NCI-H2171 (cell line): ENCODE data around the gene FBRS.
"Not testable (repeated sequence)": the region's sequence is repeated elsewhere in the genome, so short reads cannot be mapped to it uniquely, and the experiment has no call there.

Experiments used
- DNase-seq: peaks from one replicate; lab custom pipeline; 2025; lab: John Stamatoyannopoulos, UW

The FBRS gene

DNA sequence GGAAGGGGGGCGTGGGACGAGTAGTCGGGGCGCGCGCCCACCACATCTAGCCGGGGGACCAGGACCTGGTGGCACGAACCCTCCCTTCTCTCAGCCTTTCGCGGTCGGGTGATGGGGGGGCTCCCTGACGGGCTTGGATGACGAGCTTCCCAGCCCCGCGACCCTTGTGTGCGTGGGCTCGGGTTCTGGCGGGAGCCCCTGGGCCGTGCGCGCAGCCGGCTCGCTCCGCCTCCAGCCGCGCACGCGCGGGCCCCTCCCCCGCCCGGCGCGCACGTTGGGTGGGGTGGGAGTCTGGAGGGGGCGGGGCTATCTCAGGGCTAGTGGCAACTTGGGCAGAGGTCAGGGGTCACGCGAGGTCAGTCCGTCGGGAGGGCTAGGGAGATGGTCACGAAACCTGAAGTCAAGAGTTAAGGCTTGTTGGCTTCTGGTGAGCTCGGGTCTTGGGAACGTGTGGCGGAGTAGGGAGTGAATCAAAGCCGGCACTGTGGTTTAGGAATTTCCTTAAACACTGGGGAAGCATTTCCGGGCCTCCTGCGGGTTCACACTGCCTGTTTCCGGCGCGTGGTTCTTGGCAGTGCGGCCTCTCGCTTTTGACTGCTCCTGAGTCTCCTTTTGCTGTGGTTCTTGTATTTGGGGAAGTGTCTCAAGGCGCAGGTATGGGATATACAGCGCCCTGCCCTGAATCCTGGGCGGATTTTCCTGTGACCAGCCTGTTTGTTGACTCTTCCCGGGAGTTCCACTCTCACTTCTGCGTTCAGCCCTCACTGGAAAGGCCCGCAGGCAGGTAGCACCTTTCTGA is 40.8 kb downstream of the FBRS start, which contains the start of gene SRCAP:
TSS of gene SRCAP (plus strand) at position 356 of the 799 bp plus-strand sequence. CDS start 1,654 bp downstream, outside the sequence.
- peak; percentile 86 for DNase-seq

DNA sequence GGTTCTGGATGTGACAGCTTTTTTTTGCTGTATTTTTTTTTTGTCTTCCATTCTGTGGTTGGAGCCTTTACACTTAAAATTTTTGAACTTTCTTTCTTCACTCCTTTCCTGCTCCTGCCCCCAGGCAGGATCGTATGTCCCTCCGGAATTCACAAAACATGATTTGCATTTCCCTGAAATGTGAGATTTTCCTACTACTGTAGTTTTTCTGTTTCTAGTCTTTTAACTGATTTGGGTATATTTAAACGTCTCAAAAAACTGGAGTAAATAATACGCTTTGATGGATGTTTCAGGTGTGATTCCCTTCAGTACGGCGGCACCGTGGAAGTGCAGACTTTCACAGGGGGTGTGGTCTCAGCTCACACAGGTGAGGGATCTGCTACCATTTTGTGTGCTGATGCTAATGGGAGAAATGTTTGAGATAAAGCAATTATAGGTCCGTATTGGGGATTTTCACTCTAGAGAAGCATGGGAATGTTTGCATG is 41.4 kb downstream of the FBRS start:
- DNase-seq = no peak

DNA sequence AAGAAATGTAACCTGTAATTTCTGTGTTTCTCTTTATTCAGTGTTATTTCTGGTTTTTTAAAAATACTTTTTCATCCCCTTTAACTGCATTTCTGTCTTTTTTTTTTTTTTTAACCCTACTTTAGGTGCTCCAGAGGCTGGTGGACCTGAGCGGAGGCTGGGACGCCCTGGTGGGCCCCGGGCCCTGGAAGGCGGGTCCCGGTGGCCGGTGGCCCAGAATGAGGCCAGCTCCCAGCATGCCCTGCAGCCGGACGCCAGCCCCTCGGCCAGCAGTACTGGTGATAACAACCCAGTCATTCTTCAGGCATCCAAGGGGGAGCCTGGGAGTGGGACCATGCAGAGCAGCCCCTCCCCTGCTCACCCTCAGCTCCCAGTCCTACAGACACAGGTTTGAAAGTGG is 42.3 kb downstream of the FBRS start:
- no peak for DNase-seq

DNA sequence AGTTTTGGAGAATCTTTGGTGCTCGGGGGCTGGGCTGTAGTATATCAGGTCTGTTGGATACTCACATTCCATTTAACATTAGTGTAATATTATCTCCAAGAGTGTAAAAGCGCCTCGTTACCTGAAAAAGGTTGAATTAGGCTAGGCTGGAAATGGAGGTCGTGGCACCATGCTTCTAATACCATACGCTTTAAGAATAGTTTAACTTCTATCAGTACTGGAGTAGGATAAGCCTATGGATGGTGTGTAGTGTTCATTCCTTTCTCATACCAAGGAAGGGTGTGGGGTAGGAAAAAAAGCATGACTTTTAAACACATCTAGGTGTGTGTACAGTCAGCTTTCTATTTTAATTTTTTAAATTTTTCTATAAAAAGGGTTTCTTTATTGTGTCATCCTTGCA is 42.7 kb downstream of the FBRS start:
- no peak for DNase-seq

DNA sequence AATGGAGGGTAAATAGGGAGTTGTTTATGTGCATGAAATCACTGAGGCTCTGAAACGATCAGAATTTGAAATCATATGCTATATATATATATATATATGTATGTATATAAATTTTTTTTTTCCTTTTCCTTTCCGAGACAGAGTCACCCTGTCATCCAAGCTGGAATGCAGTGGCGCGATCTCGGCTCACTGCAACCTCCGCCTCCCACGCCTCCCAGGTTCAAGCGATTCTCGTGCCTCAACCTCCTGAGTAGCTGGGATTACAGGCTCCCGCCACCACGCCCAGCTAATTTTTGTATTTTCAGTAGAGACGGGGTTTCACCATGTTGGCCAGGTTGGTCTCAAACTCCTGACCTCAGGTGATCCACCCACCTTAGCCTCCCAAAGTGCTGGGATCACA is 44.8 kb downstream of the FBRS start:
- DNase-seq = not testable (repeated sequence)

DNA sequence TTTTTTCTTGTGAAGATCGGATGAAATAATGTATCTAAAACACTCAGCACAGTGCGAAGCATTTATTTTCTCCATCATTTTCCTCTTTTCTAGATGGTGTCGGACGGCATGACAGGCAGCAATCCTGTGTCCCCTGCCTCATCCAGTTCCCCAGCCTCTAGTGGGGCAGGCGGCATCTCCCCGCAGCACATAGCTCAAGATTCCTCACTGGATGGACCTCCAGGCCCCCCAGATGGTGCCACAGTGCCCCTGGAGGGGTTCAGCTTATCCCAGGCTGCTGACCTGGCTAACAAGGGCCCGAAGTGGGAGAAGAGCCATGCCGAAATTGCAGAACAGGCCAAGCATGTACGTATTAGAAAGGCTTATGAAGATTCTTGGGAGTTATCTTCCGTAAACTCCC is 45.7 kb downstream of the FBRS start:
- no peak for DNase-seq

DNA sequence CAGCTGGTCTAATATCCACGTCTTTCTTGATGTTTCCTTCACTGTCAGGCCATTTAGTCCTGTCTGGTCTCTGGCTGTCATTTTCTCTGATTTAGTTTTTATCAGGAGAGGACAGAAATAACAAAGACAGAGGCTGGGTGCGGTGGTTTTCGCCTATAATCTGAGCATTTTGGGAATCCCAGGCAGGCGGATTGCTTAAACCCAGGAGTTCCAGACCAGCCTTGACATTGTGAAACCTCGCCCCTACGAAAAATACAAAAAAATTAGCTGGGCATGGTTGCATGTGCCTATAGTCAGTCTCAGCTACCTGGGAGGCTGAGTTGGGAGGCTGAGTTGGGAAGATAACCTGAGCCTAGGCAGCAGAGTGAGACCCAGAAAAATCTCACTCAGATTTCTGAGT is 47.8 kb downstream of the FBRS start:
- DNase-seq = no peak

DNA sequence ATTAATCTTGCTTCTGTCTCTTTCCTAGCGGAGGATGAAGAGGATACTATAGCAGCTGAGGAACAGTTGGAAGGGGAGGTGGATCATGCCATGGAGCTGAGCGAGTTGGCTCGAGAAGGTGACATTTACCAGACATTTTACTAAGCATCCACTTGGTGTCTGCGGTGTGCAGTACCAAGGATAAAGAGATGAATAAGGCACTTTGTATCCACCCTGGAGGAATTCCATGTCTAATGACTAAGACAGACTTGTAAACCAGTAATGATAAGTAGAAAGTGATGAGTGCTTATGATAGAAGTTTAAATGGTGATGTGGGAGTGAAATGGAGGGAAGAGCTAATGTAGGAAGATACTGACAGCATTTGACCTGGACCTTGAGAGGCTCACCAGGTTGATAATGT is 52.7 kb downstream of the FBRS start:
- DNase-seq = no peak

DNA sequence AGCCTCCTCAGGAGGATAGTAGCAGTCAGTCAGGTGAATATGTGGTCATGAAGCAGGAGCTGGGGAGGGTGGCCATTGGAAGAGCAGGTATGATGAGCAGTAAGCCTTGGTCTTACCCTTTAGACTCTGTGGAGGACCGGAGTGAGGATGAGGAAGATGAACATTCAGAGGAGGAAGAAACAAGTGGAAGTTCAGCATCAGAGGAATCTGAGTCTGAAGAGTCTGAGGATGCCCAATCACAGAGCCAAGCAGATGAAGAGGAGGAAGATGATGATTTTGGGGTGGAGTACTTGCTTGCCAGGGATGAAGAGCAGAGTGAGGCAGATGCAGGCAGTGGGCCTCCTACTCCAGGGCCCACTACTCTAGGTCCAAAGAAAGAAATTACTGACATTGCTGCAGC is 53.5 kb downstream of the FBRS start:
- DNase-seq = no peak

DNA sequence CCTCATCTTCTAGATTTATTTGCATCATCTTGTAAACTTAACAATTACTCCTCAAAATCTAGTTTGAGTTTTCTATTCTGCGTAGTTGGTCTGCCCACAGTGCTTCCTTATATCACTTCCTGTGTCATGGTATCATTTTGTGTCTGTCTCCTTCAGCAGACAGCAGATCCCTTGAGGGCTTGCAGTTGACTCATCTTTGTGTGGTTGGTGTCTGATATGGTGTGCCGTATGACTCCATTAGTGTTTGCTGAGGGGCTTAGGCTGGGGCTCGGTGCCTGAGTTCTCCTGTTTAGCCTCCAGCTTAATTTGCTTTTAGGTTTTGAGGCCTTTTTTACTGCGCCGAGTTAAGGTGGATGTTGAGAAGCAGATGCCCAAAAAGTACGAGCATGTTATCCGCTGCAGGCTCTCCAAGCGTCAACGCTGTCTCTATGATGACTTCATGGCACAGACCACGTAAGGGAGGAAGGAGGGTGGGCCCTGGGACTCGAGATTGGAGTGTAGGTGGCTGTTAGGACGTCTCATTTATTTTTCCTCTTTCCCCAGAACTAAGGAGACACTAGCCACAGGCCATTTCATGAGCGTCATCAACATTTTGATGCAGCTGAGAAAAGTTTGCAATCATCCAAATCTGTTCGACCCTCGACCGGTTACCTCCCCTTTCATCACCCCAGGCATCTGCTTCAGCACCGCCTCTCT is 57.7 kb downstream of the FBRS start:
- no peak for DNase-seq

DNA sequence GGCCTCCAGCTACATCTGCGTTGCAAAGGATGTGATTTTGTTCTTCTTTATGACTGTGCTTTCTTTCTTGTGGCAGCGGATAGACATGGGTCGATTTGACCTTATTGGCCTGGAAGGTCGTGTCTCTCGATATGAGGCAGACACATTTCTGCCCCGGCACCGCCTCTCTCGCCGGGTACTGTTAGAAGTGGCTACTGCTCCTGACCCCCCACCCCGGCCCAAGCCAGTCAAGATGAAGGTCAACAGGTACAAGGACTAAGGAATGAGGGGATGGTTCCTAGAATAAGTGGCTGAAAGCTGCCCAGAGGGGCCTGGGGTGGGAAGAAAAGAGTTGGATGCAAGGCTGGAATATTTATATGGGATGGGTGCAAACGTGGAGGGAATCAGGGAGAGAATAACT is 61.9 kb downstream of the FBRS start:
- DNase-seq = no peak
